Adrenal gland (tissue), 12 donors: ENCODE measurements around the gene NAALADL2. TPM values are rescaled to one million over a fixed set of nuclear protein-coding genes. Genes with fewer than 3 reads are reported as not detected.

Experiments used
- DNase-seq, 7 donors: peaks; one replicate each; pipeline ENCODE4 v3.0.0-alpha.2; 2019 to 2020
- H3K27ac ChIP-seq, 5 donors: fragments of 200-600 bp; sonication (generic) in 4 of 5; 1 replicate in 3 of 5; 2 replicates in 2 of 5; pipeline versions ENCODE4 v1.5.1 to v1.8.0; 2016 to 2020; ENCODE audit warnings: mild to moderate bottlenecking in 1 of 5
- H3K27me3 ChIP-seq: fragments of 200-600 bp; 2 replicates; pipeline ENCODE4 v1.8.0; 2021
- H3K36me3 ChIP-seq, 2 donors: fragments of 200-600 bp; replicated peaks in 1 of 2; 1 replicate in 1 of 2; 2 replicates in 1 of 2; pipeline versions ENCODE4 v1.5.1 to v1.8.0; 2018 to 2022
- H3K4me1 ChIP-seq, 2 donors: fragments of 200-600 bp; replicated peaks in 1 of 2; 1 replicate in 1 of 2; 2 replicates in 1 of 2; pipeline versions ENCODE4 v1.5.1 to v1.8.0; 2018 to 2021
- H3K4me3 ChIP-seq, 4 donors: fragments of 200-600 bp; sonication (generic) in 3 of 4; one replicate each; pipeline ENCODE4 v1.5.1; 2016 to 2018
- H3K9me3 ChIP-seq, 3 donors: fragments of 200-600 bp; sonication (generic) in 1 of 3; replicated peaks in 1 of 3; 1 replicate in 2 of 3; 2 replicates in 1 of 3; pipeline versions ENCODE4 v1.5.1 to v1.8.0; 2016 to 2021
- POLR2A ChIP-seq, 2 donors: fragments of 450-650 bp; IDR thresholded peaks; one replicate each; pipeline ENCODE4 v1.6.1; 2017; ENCODE audit warnings: antibody characterized with exemption in 2 of 2, mild to moderate bottlenecking in 2 of 2, moderate library complexity in 1 of 2
- WGBS, 4 donors: extraction: QIAGEN DNeasy Blood & Tissue Kit in 2 of 4; methylation state at CpG; one replicate each; pipeline versions ENCODE4 v1.1.5 to v1.1.7; 2013 to 2017; 5-methylcytosine and 5-hydroxymethylcytosine counted together
- intact Hi-C, 2 donors: fragments of 100-400 bp; cut with DNase I; formaldehyde crosslinking; loops; one replicate each; pipeline versions ENCODE4 v1.14.1 to v1.15.0; 2022 to 2023
- polyA plus RNA-seq, 3 donors: library from polyadenylated mRNA; stranded (reverse); fragments of 200-250 nt in 2 of 3; fragments of 350-450 nt in 1 of 3; fragmentation: Illumina TruSeq in 1 of 3; extraction: RNeasy Lipid Tissue Mini Kit (QIAGEN cat#74804) in 1 of 3; gene quantifications; one replicate each; pipeline ENCODE4 v1.2.3, GENCODE V29; 2013 to 2014
- total RNA-seq, 9 donors: library from RNA; depleted of rRNA in 4 of 9; stranded (reverse); fragments of >200 nt in 4 of 9; fragments of 120-200 nt in 1 of 9; fragmentation: NEBNext Ultra II Directional in 1 of 9; extraction: Animal tissue kit (Norgen Biotek cat#: 25700) in 1 of 9; gene quantifications; one replicate each; pipeline versions ENCODE4 v1.1.0 to v1.2.4, GENCODE V29; 2013 to 2023
- TF ChIP-seq, protein P1 (sequence below), 6 experiments: fragments of 450-650 bp in 4 of 6; fragments of 200-600 bp in 2 of 6; sonication (generic) in 1 of 6; IDR thresholded peaks; 1 replicate in 5 of 6; 2 replicates in 1 of 6; pipeline versions ENCODE4 v1.5.1 to v1.8.0; 2016 to 2021; ENCODE audit warnings: antibody characterized with exemption in 6 of 6, mild to moderate bottlenecking in 2 of 6, moderate library complexity in 1 of 6
- donor health status: healthy with polysubstance abuse.
- donor health status: Bipolar disorder and iron deficiency.
- donor health status: DM: yes; HTN: yes; CAD: no.
- donor health status: DM: no; HTN: no; CAD: no.
- donor health status: DM: no; HTN: no; CAD: no.
- donor health status: DM: yes; HTN: yes; CAD: no.

The NAALADL2 gene
- total and polyA plus RNA-seq, 12 donors = 0.24 to 7.8 (median 4.8) TPM

DNA sequence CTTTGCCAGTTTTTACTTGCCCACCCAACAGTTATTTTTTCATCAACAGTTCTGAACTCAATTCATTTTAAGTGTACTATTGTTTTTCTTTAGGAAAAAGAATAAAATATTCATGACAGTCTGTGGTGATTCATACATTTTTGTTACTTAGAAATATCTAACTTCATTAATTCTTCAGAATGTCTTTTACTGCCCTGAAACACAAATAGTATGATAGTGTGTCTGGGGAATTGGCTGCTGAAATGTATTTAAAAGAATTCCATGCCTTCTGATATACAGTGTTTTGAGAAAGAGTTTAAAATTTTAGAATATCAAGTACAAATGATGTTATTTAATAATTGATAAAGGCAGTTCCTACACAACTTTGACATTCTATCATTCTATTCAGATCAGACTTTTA lies 854.1 kb downstream of the NAALADL2 start:
- Histone ChIP-seq H3K36me3 (no peaks in the 10 kb centered on the region), H3K4me1 (no peaks in the 10 kb centered on the region), H3K27me3 (no peaks in the 10 kb centered on the region), H3K27ac (no peak overlapping the region), H3K4me3 (no peak overlapping the region), H3K9me3 (no peaks in the 10 kb centered on the region)
- no peak for DNase-seq
- TF ChIP-seq POLR2A (IDR thresholded peaks at IDR 0.05) = no peak
- TF ChIP-seq, protein P1, sequence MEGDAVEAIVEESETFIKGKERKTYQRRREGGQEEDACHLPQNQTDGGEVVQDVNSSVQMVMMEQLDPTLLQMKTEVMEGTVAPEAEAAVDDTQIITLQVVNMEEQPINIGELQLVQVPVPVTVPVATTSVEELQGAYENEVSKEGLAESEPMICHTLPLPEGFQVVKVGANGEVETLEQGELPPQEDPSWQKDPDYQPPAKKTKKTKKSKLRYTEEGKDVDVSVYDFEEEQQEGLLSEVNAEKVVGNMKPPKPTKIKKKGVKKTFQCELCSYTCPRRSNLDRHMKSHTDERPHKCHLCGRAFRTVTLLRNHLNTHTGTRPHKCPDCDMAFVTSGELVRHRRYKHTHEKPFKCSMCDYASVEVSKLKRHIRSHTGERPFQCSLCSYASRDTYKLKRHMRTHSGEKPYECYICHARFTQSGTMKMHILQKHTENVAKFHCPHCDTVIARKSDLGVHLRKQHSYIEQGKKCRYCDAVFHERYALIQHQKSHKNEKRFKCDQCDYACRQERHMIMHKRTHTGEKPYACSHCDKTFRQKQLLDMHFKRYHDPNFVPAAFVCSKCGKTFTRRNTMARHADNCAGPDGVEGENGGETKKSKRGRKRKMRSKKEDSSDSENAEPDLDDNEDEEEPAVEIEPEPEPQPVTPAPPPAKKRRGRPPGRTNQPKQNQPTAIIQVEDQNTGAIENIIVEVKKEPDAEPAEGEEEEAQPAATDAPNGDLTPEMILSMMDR (IDR thresholded peaks at IDR 0.05) = no peak
- intact Hi-C loops = no loop called here

DNA sequence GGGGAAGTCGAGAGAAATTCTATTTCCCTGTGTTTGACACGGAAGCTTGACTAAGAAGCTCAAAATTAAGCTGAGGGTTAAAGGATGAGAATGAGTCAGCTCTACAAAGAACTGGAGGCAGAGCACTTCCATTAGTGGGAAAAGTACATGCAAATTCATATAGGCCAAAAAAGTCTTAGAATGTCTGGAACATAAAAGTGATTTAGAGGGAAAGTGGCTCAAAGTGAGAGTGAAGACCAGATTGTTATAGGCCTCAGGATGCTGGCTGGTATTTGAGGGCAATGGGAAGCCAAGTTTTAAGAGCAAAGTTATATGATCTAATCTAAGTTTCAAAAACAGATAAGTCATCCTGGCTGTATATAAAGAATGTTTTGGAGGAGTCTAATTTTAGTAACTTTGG lies 857.3 kb downstream of the NAALADL2 start:
- no peaks in the 10 kb centered on the region for H3K27me3 ChIP-seq
- H3K4me3 ChIP-seq = no peak overlapping the region
- no peaks in the 10 kb centered on the region for H3K36me3 ChIP-seq
- H3K9me3 ChIP-seq = no peaks in the 10 kb centered on the region
- 67 to 95% (median 86%) methylated on average over 2 of the region's 2 CpGs for WGBS, 4 donors
- TF ChIP-seq, protein P1 (IDR thresholded peaks at IDR 0.05) = no peak
- no peak for TF ChIP-seq POLR2A (IDR thresholded peaks at IDR 0.05)
- DNase-seq = no peak
- H3K27ac ChIP-seq = no peak overlapping the region
- no peaks in the 10 kb centered on the region for H3K4me1 ChIP-seq
- intact Hi-C loops = no loop called here

DNA sequence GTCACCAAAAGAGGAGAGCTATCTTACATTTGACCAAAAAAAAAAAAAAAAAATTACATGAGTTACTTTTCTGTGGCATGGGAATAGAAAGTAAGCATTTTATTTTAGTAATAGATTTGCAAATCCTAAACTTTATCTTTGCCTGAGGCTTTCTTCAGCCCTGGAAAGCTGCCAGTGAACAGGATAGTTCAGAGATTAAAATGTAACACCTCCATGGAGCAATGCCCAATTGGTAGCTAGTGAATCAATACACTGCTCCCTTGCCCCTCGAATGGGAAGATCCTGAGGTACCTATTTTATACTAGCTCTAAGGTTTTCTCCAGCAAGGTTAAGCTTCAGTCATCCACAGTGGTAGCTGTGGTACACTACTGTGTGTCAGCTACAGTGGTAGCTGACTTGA lies 867.1 kb downstream of the NAALADL2 start:
- Histone ChIP-seq H3K9me3 (no peaks in the 10 kb centered on the region), H3K27me3 (no peaks in the 10 kb centered on the region), H3K4me1 (no peaks in the 10 kb centered on the region), H3K4me3 (no peak overlapping the region), H3K27ac (no peak overlapping the region), H3K36me3 (no peaks in the 10 kb centered on the region)
- intact Hi-C loops = no loop called here
- TF ChIP-seq POLR2A (IDR thresholded peaks at IDR 0.05) = no peak
- TF ChIP-seq, protein P1 (IDR thresholded peaks at IDR 0.05) = no peak
- WGBS, 4 donors = 48 to 74% (median 60%) methylated on average over 1 of the region's 1 CpG
- DNase-seq = no peak

DNA sequence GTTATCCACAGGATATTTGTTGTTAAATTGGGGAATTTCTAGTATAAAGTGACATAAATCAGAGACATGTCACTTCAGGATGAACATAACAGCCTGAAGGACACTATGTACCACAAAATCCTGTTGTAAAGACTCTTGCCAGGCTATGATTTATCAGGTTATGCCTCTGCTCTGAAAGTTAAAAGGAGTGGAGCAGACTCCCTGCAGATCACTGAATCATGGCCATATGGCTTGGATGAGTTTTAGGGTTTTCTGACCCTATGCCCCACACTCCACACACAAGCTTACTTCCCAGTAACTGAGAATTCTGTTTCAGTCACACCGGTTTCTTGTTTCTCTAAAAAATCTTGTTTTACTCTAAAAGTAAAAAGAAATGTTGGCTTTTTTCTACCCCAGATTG lies 869.4 kb downstream of the NAALADL2 start:
- H3K36me3 ChIP-seq = no peaks in the 10 kb centered on the region
- no peak overlapping the region for H3K4me3 ChIP-seq
- no peak for DNase-seq
- TF ChIP-seq, protein P1 (IDR thresholded peaks at IDR 0.05) = no peak
- TF ChIP-seq POLR2A (IDR thresholded peaks at IDR 0.05) = no peak
- H3K4me1 ChIP-seq = no peaks in the 10 kb centered on the region
- intact Hi-C loops = no loop called here
- WGBS, 4 donors = 72 to 90% (median 77%) methylated on average over 1 of the region's 1 CpG
- no peaks in the 10 kb centered on the region for H3K27me3 ChIP-seq
- no peaks in the 10 kb centered on the region for H3K9me3 ChIP-seq
- no peak overlapping the region for H3K27ac ChIP-seq
